Endodermal cell (in vitro differentiated cells): ENCODE data around the gene USP28. TPM values are rescaled to one million over a fixed set of nuclear protein-coding genes. Genes with fewer than 3 reads are reported as not detected.
A peak's percentile ranks its signal among the peaks of the same experiment; 100 is the strongest.

ENCODE experiments used
- DNase-seq: peaks from one replicate; pipeline ENCODE4 v3.0.0-alpha.2; 2017
- H3K27ac ChIP-seq: 2 replicates; pipeline ENCODE4 v1.5.1; 2013; ENCODE audit warnings: mild to moderate bottlenecking, low read depth, low read length, moderate library complexity
- H3K27me3 ChIP-seq: 2 replicates; pipeline ENCODE4 v1.6.1; 2013; ENCODE audit warnings: mild to moderate bottlenecking, low read length, moderate library complexity; ENCODE audit not compliant: insufficient read depth, control insufficient read depth, poor library complexity, severe bottlenecking
- H3K36me3 ChIP-seq: 2 replicates; pipeline ENCODE4 v1.7.0; 2013; ENCODE audit warnings: mild to moderate bottlenecking, low read length, moderate library complexity; ENCODE audit not compliant: control insufficient read depth, insufficient read depth
- H3K4me1 ChIP-seq: one replicate; pipeline ENCODE4 v1.7.0; 2013; ENCODE audit warnings: low read length; ENCODE audit not compliant: control insufficient read depth, insufficient read depth
- H3K4me3 ChIP-seq: 2 replicates; pipeline ENCODE4 v1.5.1; 2013; ENCODE audit warnings: mild to moderate bottlenecking, low read length, moderate library complexity
- H3K9ac ChIP-seq: 2 replicates; pipeline ENCODE4 v1.6.1; 2013; ENCODE audit warnings: mild to moderate bottlenecking, low read length, moderate library complexity; ENCODE audit not compliant: poor library complexity, severe bottlenecking; ENCODE audit errors: extremely low read depth
- H3K9me3 ChIP-seq: 2 replicates; pipeline ENCODE4 v1.6.1; 2013; ENCODE audit warnings: mild to moderate bottlenecking, low read length, moderate library complexity; ENCODE audit not compliant: control insufficient read depth
- H3K27ac Mint-ChIP-seq: 2 replicates; pipeline ENCODE4 v1.8.0; 2020; ENCODE audit warnings: mixed read lengths
- H3K27me3 Mint-ChIP-seq: 2 replicates; pipeline ENCODE4 v1.8.0; 2021; ENCODE audit warnings: mild to moderate bottlenecking, mixed read lengths; ENCODE audit not compliant: insufficient read depth
- H3K36me3 Mint-ChIP-seq: 2 replicates; pipeline ENCODE4 v1.8.0; 2020; ENCODE audit warnings: low read depth, mixed read lengths
- H3K4me1 Mint-ChIP-seq: 2 replicates; pipeline ENCODE4 v1.8.0; 2020; ENCODE audit warnings: mixed read lengths
- H3K4me3 Mint-ChIP-seq: 2 replicates; pipeline ENCODE4 v1.8.0; 2020; ENCODE audit warnings: mild to moderate bottlenecking, moderate library complexity, mixed read lengths
- H3K9me3 Mint-ChIP-seq: 2 replicates; pipeline ENCODE4 v1.8.0; 2020; ENCODE audit warnings: mild to moderate bottlenecking, mixed read lengths
- WGBS, 2 experiments: methylation state at CpG; one replicate each; pipeline versions ENCODE4 v1.1.5 to v1.1.7; 2013; ENCODE audit warnings: missing lambda C conversion rate in 2 of 2, mixed read lengths in 1 of 2; ENCODE audit not compliant: insufficient coverage in 1 of 2, insufficient read length in 1 of 2; 5-methylcytosine and 5-hydroxymethylcytosine counted together
- total RNA-seq, 2 donors: library from RNA; stranded (reverse); fragmentation: NEBNext Ultra II Directional in 1 of 2; extraction: Animal tissue kit (Norgen Biotek cat#: 25700) in 1 of 2; gene quantifications; 2 replicates in 1 of 2; 3 replicates in 1 of 2; pipeline ENCODE4 v1.2.1, GENCODE V29; 2021
- TF ChIP-seq, protein P1 (sequence below): fragments of 200-600 bp; sonication (generic); conservative IDR thresholded peaks from 2 replicates; pipeline ENCODE4 v1.5.0; 2021; ENCODE audit warnings: antibody characterized with exemption, mild to moderate bottlenecking

Gene USP28
- total RNA-seq, 2 donors from 2014 or later: 67.0 to 73.7 TPM

DNA sequence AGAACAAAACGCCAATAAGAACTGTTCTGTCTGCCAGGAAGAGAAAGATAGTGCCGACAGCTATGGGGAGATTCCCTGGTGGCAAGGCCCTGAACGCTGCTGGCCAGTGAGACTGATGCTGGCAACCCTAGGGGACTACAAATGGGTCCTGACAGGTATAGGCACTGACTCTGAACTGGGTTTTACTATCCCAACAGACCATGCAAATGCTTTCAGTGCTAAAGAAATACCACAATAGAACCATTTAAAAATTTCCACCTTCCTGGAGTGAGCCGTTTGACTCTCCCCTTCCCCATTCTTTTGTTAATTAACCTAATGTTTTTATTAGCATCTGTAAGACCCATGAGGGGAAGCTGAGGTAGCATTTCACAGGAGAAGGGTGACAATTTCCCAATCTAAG is 25.7 kb downstream of the USP28 start:
- Histone ChIP-seq H3K36me3 (peaks cover 51% of the 10 kb centered on the region), H3K27ac (no peak overlapping the region), H3K27me3 (no peaks in the 10 kb centered on the region), H3K4me1 (no peaks in the 10 kb centered on the region), H3K9me3 (no peaks in the 10 kb centered on the region), H3K4me3 (no peak overlapping the region), H3K9ac (no peak overlapping the region)
- no peak overlapping the region for H3K4me3 Mint-ChIP-seq
- peaks cover 26% of the 10 kb centered on the region for H3K4me1 Mint-ChIP-seq
- H3K36me3 Mint-ChIP-seq: peaks cover 56% of the 10 kb centered on the region
- peak; percentile 84 for DNase-seq
- no peaks in the 10 kb centered on the region for H3K27me3 Mint-ChIP-seq
- WGBS, 2 experiments: 39 to 53% methylated on average over 4 of the region's 4 CpGs
- no peaks in the 10 kb centered on the region for H3K9me3 Mint-ChIP-seq
- TF ChIP-seq, protein P1, sequence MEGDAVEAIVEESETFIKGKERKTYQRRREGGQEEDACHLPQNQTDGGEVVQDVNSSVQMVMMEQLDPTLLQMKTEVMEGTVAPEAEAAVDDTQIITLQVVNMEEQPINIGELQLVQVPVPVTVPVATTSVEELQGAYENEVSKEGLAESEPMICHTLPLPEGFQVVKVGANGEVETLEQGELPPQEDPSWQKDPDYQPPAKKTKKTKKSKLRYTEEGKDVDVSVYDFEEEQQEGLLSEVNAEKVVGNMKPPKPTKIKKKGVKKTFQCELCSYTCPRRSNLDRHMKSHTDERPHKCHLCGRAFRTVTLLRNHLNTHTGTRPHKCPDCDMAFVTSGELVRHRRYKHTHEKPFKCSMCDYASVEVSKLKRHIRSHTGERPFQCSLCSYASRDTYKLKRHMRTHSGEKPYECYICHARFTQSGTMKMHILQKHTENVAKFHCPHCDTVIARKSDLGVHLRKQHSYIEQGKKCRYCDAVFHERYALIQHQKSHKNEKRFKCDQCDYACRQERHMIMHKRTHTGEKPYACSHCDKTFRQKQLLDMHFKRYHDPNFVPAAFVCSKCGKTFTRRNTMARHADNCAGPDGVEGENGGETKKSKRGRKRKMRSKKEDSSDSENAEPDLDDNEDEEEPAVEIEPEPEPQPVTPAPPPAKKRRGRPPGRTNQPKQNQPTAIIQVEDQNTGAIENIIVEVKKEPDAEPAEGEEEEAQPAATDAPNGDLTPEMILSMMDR: no peak
- peak overlapping the region; percentile 54 for H3K27ac Mint-ChIP-seq

DNA sequence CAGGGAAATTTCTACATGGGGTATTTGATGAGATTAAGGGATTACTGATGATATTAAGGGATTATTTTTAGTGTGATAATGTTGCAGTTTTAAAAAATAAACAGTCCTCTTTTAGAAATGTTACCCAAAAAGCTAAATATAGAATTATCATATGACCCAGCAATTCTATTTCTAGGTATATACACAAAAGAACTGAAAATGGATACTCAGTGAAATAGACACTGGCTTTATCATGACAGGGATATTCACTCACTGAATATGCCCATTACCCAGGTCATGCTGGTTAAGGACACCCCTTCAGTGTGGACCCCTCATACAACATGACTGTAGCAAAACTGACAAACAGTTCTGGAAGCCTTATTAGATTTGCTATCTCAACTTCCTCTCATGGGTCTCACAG is 27.8 kb downstream of the USP28 start:
- H3K27ac Mint-ChIP-seq: peak overlapping the region; percentile 2
- no peak overlapping the region for H3K27ac ChIP-seq
- H3K4me1 Mint-ChIP-seq: peaks cover 26% of the 10 kb centered on the region

DNA sequence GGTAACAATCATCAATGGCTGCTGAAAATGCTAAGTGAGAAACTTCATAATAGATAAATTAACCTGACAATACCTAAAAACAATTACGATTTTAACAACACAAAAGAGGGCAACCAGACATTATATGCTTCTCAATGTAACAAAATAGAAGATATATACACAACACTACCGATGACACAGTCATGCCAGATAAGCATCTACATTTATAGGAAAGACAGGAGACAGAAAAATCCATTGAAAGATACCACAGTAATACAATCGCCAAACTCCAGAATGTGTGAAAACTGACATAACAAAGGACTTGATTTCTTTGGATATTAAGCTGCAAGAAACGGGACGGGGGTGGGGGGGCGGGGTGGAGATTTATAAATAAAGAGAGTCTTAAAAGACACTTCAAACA is 28.3 kb downstream of the USP28 start:
- Mint-ChIP-seq H3K27ac (no peak overlapping the region), H3K9me3 (no peaks in the 10 kb centered on the region), H3K4me1 (peaks cover 26% of the 10 kb centered on the region), H3K27me3 (no peaks in the 10 kb centered on the region), H3K4me3 (no peak overlapping the region), H3K36me3 (peaks cover 56% of the 10 kb centered on the region)
- Histone ChIP-seq H3K36me3 (peaks cover 33% of the 10 kb centered on the region), H3K27me3 (no peaks in the 10 kb centered on the region), H3K9me3 (no peaks in the 10 kb centered on the region), H3K27ac (no peak overlapping the region), H3K4me3 (no peak overlapping the region), H3K4me1 (no peaks in the 10 kb centered on the region), H3K9ac (no peak overlapping the region)
- WGBS, 2 experiments: 95% methylated on average over 3 of the region's 6 CpGs; no CpG with 5 or more reads in 1 of the 2 experiments
- no peak for DNase-seq
- TF ChIP-seq, protein P1: no peak

More for the DNA sequence above, 27.8 kb downstream of the USP28 start:
- H3K4me1 ChIP-seq: no peaks in the 10 kb centered on the region
- Mint-ChIP-seq H3K9me3 (no peaks in the 10 kb centered on the region), H3K4me3 (no peak overlapping the region), H3K27me3 (no peaks in the 10 kb centered on the region), H3K36me3 (peaks cover 59% of the 10 kb centered on the region)
- H3K9ac ChIP-seq: no peak overlapping the region
- H3K9me3 ChIP-seq: no peaks in the 10 kb centered on the region
- H3K27me3 ChIP-seq: no peaks in the 10 kb centered on the region
- no peak for DNase-seq
- TF ChIP-seq, protein P1: no peak
- H3K36me3 ChIP-seq: peaks cover 38% of the 10 kb centered on the region
- H3K4me3 ChIP-seq: no peak overlapping the region
